Measurements from ENCODE around the gene DNAH14. TPM values are rescaled to one million over a fixed set of nuclear protein-coding genes. Genes with fewer than 3 reads are reported as not detected.

The DNAH14 gene
- total and polyA plus RNA-seq, 2 of the 13 experiments (the other 11 are each of a cell fraction or from before 2014, with no cell fraction given), result 4.5 to 27.5 TPM

GRCh38 chr1:225131869-225132268, 202.4 kb downstream of the DNAH14 start:
- Histone ChIP-seq H3K36me3 (replicated peaks in 1 of 2; ENCODE audit: control insufficient read depth in 1 of 2, insufficient read depth in 2 of 2, low read length in 2 of 2) (no peaks in the 10 kb centered on the region), H3K4me2 (ENCODE audit: low read depth, low read length) (no peak overlapping the region), H3K9me3 (ENCODE audit: low read length) (no peaks in the 10 kb centered on the region), H3K27me3 (ENCODE audit: control insufficient read depth in 1 of 2, insufficient read depth in 2 of 2, low read length in 2 of 2) (no peaks in the 10 kb centered on the region), H3K27ac (ENCODE audit: extremely low read length, insufficient read depth, low read length) (no peak overlapping the region), H2AFZ (ENCODE audit: low read length) (no peak overlapping the region), H3K79me2 (ENCODE audit: insufficient read depth, low read length) (no peaks in the 10 kb centered on the region), H3K4me3 (replicated peaks in 1 of 3; ENCODE audit: insufficient read depth in 1 of 3, low read depth in 2 of 3, low read length in 3 of 3) (no peak overlapping the region), H3K9ac (ENCODE audit: insufficient read depth, low read depth, low read length) (no peak overlapping the region), H3K4me1 (ENCODE audit: insufficient read depth, low read length) (no peaks in the 10 kb centered on the region), H4K20me1 (ENCODE audit: insufficient read depth, low read length) (no peaks in the 10 kb centered on the region)
- no peak for ATAC-seq
- BruUV-seq (replicated peaks), result no TSS peak
- in situ Hi-C loops (cut with HindIII; ENCODE audit: extremely low pct_ligation_motif_present, low pct_unique_long_range_greater_than_20kb), result no loop called here
- WGBS (ENCODE audit: low lambda C conversion rate), result 65% methylated on average over 1 of the region's 1 CpG
- DNase-seq (ENCODE audit: low spot score), result no peak
- CTCF ChIA-PET (ENCODE audit: low intra/inter-chr PET ratio, low total read pairs), result no interaction called here
- intact Hi-C loops (cut with micrococcal nuclease; ENCODE audit: unreplicated experiment), result no loop called here
- POLR2A ChIA-PET, result no interaction called here
- TF ChIP-seq STAG1 (CRISPR knock-in tag; IDR thresholded peaks at IDR 0.05) (no peak), NFRKB (IDR thresholded peaks at IDR 0.05) (no peak), ELF3 (CRISPR knock-in tag; IDR thresholded peaks at IDR 0.05) (no peak), GATAD1 (CRISPR knock-in tag; IDR thresholded peaks at IDR 0.05) (no peak), ZNF354B (CRISPR knock-in tag; IDR thresholded peaks at IDR 0.05) (no peak), MAFF (IDR thresholded peaks at IDR 0.05; ENCODE audit: low read depth, low read length) (peak; percentile 83), ZNF550 (CRISPR knock-in tag; IDR thresholded peaks at IDR 0.05; ENCODE audit: borderline replicate concordance) (no peak), MIER3 (CRISPR knock-in tag; IDR thresholded peaks at IDR 0.05; ENCODE audit: borderline replicate concordance) (no peak), MAFK (conservative IDR thresholded peaks at IDR 0.05 in 1 of 2, IDR thresholded peaks at IDR 0.05 in 1 of 2; ENCODE audit: low read length in 2 of 2) (peak; percentile 50 to 83; a peak in 3 of 4 replicates), GFI1 (CRISPR knock-in tag; IDR thresholded peaks at IDR 0.05; ENCODE audit: borderline replicate concordance) (no peak)
- FAIRE-seq, result no peak

- ATAC-seq (no peak), FAIRE-seq (no peak), DNase-seq (ENCODE audit: low spot score) (no peak)
- H3K4me3 ChIP-seq (replicated peaks in 1 of 3; ENCODE audit: insufficient read depth in 1 of 3, low read depth in 2 of 3, low read length in 3 of 3), result no peak overlapping the region
- H3K4me1 ChIP-seq (ENCODE audit: insufficient read depth, low read length), result no peaks in the 10 kb centered on the region
- H4K20me1 ChIP-seq (ENCODE audit: insufficient read depth, low read length), result no peaks in the 10 kb centered on the region
- H3K79me2 ChIP-seq (ENCODE audit: insufficient read depth, low read length), result no peaks in the 10 kb centered on the region
- intact Hi-C loops (cut with micrococcal nuclease; ENCODE audit: unreplicated experiment), result no loop called here
- H2AFZ ChIP-seq (ENCODE audit: low read length), result no peak overlapping the region
- no peak overlapping the region for H3K9ac ChIP-seq (ENCODE audit: insufficient read depth, low read depth, low read length)
- no peaks in the 10 kb centered on the region for H3K36me3 ChIP-seq (replicated peaks in 1 of 2; ENCODE audit: control insufficient read depth in 1 of 2, insufficient read depth in 2 of 2, low read length in 2 of 2)
- H3K4me2 ChIP-seq (ENCODE audit: low read depth, low read length), result no peak overlapping the region
- POLR2A ChIA-PET, result no interaction called here
- H3K27me3 ChIP-seq (ENCODE audit: control insufficient read depth in 1 of 2, insufficient read depth in 2 of 2, low read length in 2 of 2), result no peaks in the 10 kb centered on the region
- in situ Hi-C loops (cut with HindIII; ENCODE audit: extremely low pct_ligation_motif_present, low pct_unique_long_range_greater_than_20kb), result no loop called here
- CTCF ChIA-PET (ENCODE audit: low intra/inter-chr PET ratio, low total read pairs), result no interaction called here
- no TSS peak for BruUV-seq (replicated peaks)
- H3K9me3 ChIP-seq (ENCODE audit: low read length), result no peaks in the 10 kb centered on the region
- H3K27ac ChIP-seq (ENCODE audit: extremely low read length, insufficient read depth, low read length), result no peak overlapping the region
- no CpG with 5 or more reads among the region's 3 CpGs for WGBS (ENCODE audit: low lambda C conversion rate)
- no peak for TF ChIP-seq IKZF5 (CRISPR knock-in tag; IDR thresholded peaks at IDR 0.05)
- no peak for TF ChIP-seq ZNF850 (CRISPR knock-in tag; conservative IDR thresholded peaks at IDR 0.05)
- TF ChIP-seq CENPX (CRISPR knock-in tag; IDR thresholded peaks at IDR 0.05), result no peak
- no peak for TF ChIP-seq ZNF678 (CRISPR knock-in tag; IDR thresholded peaks at IDR 0.05)
- no peak for TF ChIP-seq WIZ (CRISPR knock-in tag; IDR thresholded peaks at IDR 0.05)
- no peak for TF ChIP-seq NKX3-1 (CRISPR knock-in tag; IDR thresholded peaks at IDR 0.05)
- no peak for TF ChIP-seq TFE3 (CRISPR knock-in tag; IDR thresholded peaks at IDR 0.05)
- no peak for TF ChIP-seq THYN1 (CRISPR knock-in tag; IDR thresholded peaks at IDR 0.05; ENCODE audit: borderline replicate concordance, low read depth)
Measured at GRCh38 chr1:225137976-225138375, 208.5 kb downstream of the DNAH14 start.
